ENCODE data around the gene CTTNBP2. TPM values are rescaled to one million over a fixed set of nuclear protein-coding genes. Genes with fewer than 3 reads are reported as not detected.

CTTNBP2 gene
- total RNA-seq, 2 experiments from 2014 or later, result not detected

- no peak overlapping the region for H3K4me3 Mint-ChIP-seq
Measured at GRCh38 chr7:117791877-117792780, 81.1 kb downstream of the CTTNBP2 start.

GRCh38 chr7:117790731-117791130 lies 82.5 kb downstream of the CTTNBP2 start:
- Mint-ChIP-seq H3K4me3 (no peak overlapping the region), H3K9me3 (no peaks in the 10 kb centered on the region), H3K4me1 (no peaks in the 10 kb centered on the region), H3K27me3 (peaks cover 4% of the 10 kb centered on the region), H3K36me3 (no peaks in the 10 kb centered on the region), H3K27ac (no peak overlapping the region)
- DNase-seq, result no peak

More at GRCh38 chr7:117791877-117792780, 81.1 kb downstream of the CTTNBP2 start:
- Mint-ChIP-seq H3K9me3 (no peaks in the 10 kb centered on the region), H3K4me1 (no peaks in the 10 kb centered on the region), H3K36me3 (no peaks in the 10 kb centered on the region), H3K27me3 (peaks cover 4% of the 10 kb centered on the region), H3K27ac (no peak overlapping the region)
- DNase-seq, result no peak

GRCh38 chr7:117790251-117790650 lies 83.0 kb downstream of the CTTNBP2 start:
- DNase-seq, result no peak
- H3K27me3 Mint-ChIP-seq, result peaks cover 4% of the 10 kb centered on the region
- no peak overlapping the region for H3K4me3 Mint-ChIP-seq
- no peaks in the 10 kb centered on the region for H3K4me1 Mint-ChIP-seq
- no peak overlapping the region for H3K27ac Mint-ChIP-seq
- H3K9me3 Mint-ChIP-seq, result no peaks in the 10 kb centered on the region
- H3K36me3 Mint-ChIP-seq, result no peaks in the 10 kb centered on the region

DNA sequence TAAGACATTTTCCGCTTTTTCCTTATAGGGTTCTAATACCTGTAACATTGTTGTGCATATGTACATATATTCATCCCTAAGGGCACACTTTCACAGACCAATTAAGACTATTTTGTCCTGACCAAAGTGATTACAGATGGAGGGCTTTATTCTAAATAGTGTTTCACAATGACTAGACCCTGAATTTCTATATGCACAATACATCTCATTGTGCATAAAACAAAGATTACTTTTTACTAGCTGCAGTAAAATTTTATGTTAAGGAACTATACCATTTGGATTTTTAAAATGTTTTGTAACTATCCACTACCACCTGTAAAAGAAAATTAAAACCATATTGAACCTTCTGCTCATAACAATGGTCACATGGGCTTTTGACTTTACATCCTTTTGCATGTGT lies 87.8 kb downstream of the CTTNBP2 start:
- no peaks in the 10 kb centered on the region for H3K27me3 Mint-ChIP-seq
- no peaks in the 10 kb centered on the region for H3K4me1 Mint-ChIP-seq
- no peak overlapping the region for H3K4me3 Mint-ChIP-seq
- no peaks in the 10 kb centered on the region for H3K9me3 Mint-ChIP-seq
- DNase-seq, result no peak
- H3K36me3 Mint-ChIP-seq, result no peaks in the 10 kb centered on the region
- no peak overlapping the region for H3K27ac Mint-ChIP-seq

GRCh38 chr7:117784315-117784714 lies 88.9 kb downstream of the CTTNBP2 start:
- no peak overlapping the region for H3K27ac Mint-ChIP-seq
- H3K4me3 Mint-ChIP-seq, result no peak overlapping the region
- no peaks in the 10 kb centered on the region for H3K4me1 Mint-ChIP-seq
- no peaks in the 10 kb centered on the region for H3K27me3 Mint-ChIP-seq
- H3K9me3 Mint-ChIP-seq, result no peaks in the 10 kb centered on the region
- H3K36me3 Mint-ChIP-seq, result no peaks in the 10 kb centered on the region
- no peak for DNase-seq

DNA sequence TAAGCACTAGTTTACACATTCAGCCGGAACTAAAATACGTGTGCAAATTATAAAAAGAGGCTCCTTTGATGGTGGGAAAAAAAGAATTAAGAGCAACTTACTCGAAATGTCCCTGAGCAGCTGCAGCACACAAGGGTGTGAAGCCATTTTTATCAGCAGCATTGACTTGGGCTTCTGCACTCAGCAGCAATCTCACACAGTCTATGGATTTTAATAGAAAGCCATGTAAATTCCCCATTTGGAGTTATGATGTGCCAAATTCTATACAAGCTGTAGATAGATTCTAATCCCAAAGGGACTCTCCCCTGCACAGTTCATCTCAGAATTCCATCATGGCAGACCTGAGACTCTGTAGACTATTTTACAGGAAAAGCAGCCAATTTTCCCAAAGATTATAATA lies 90.5 kb downstream of the CTTNBP2 start:
- H3K4me3 Mint-ChIP-seq, result no peak overlapping the region
- DNase-seq, result no peak
- no peak overlapping the region for H3K27ac Mint-ChIP-seq
- H3K4me1 Mint-ChIP-seq, result no peaks in the 10 kb centered on the region
- H3K27me3 Mint-ChIP-seq, result no peaks in the 10 kb centered on the region
- no peaks in the 10 kb centered on the region for H3K9me3 Mint-ChIP-seq
- H3K36me3 Mint-ChIP-seq, result no peaks in the 10 kb centered on the region

GRCh38 chr7:117781707-117782106 lies 91.5 kb downstream of the CTTNBP2 start:
- Mint-ChIP-seq H3K4me3 (no peak overlapping the region), H3K27ac (no peak overlapping the region), H3K4me1 (no peaks in the 10 kb centered on the region), H3K9me3 (no peaks in the 10 kb centered on the region), H3K27me3 (no peaks in the 10 kb centered on the region), H3K36me3 (no peaks in the 10 kb centered on the region)
- DNase-seq, result no peak

GRCh38 chr7:117780832-117781231 lies 92.4 kb downstream of the CTTNBP2 start:
- H3K27ac Mint-ChIP-seq, result no peak overlapping the region
- no peak overlapping the region for H3K4me3 Mint-ChIP-seq
- no peaks in the 10 kb centered on the region for H3K9me3 Mint-ChIP-seq
- H3K27me3 Mint-ChIP-seq, result no peaks in the 10 kb centered on the region
- no peaks in the 10 kb centered on the region for H3K36me3 Mint-ChIP-seq
- no peaks in the 10 kb centered on the region for H3K4me1 Mint-ChIP-seq
- no peak for DNase-seq

DNA sequence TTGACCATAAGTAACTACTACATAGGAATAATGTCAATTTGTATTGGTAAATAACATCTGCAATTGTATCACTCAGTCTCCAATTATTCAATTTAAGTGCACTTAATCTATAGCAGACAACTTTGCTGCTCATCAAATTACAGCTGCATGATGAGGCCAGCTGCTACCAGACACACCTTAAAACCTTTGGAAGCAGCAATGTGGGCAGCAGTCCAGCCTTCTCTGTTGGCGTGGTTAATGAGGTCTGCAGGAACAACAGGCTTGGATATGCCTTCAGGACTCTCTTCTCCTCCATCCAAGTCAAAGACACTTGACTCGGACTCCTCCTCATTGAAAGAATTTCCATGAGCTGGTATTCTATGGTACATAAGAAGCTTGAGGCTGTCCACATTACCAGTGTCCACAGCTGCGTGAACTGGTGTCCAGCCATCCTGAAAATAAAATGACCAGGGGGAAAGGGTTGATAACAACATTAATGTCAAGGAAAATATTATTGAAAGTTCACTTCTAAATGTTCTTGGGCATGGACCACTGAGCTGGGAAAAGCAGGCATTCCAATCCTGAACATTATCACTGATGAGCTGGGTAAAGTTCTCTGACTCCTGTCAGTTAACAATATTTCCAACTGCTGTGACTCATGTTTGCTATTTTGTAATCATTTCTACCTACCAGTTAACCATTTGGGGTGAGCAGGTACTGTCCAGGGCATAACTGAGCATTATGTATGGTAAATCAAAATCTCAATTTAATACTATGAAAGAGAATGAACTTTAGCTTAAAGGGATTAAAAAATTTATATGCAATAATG lies 95.7 kb downstream of the CTTNBP2 start:
- no peak overlapping the region for H3K27ac Mint-ChIP-seq
- no peaks in the 10 kb centered on the region for H3K4me1 Mint-ChIP-seq
- no peaks in the 10 kb centered on the region for H3K9me3 Mint-ChIP-seq
- DNase-seq, result no peak
- H3K27me3 Mint-ChIP-seq, result no peaks in the 10 kb centered on the region
- no peaks in the 10 kb centered on the region for H3K36me3 Mint-ChIP-seq
- H3K4me3 Mint-ChIP-seq, result no peak overlapping the region

GRCh38 chr7:117776224-117776623 lies 97.0 kb downstream of the CTTNBP2 start:
- Mint-ChIP-seq H3K4me3 (no peak overlapping the region), H3K27me3 (peaks cover 3% of the 10 kb centered on the region), H3K36me3 (no peaks in the 10 kb centered on the region), H3K9me3 (no peaks in the 10 kb centered on the region), H3K27ac (no peak overlapping the region), H3K4me1 (no peaks in the 10 kb centered on the region)
- no peak for DNase-seq

DNA sequence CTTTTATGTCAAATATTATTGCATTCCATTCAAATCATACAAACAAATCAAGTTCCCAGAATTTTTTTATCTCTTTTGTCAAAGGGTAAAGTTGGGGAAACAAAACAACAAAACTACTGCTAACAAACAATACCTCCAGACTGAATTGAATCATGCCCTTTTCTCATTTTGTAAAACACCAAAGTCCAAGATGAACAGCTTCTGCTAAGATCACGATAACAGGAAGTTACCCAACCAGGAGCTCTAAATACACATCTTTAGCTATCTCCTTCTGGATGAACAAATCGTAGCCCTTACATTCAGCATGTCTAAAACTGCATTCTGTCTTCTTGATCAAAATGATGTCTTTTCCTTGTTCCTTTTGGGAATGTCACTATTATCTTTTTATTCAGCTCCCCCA lies 97.4 kb downstream of the CTTNBP2 start:
- Mint-ChIP-seq H3K36me3 (no peaks in the 10 kb centered on the region), H3K27me3 (peaks cover 3% of the 10 kb centered on the region), H3K9me3 (no peaks in the 10 kb centered on the region), H3K4me3 (no peak overlapping the region), H3K4me1 (no peaks in the 10 kb centered on the region), H3K27ac (no peak overlapping the region)
- DNase-seq, result no peak

- Mint-ChIP-seq H3K36me3 (no peaks in the 10 kb centered on the region), H3K27me3 (peaks cover 3% of the 10 kb centered on the region), H3K4me1 (no peaks in the 10 kb centered on the region), H3K27ac (no peak overlapping the region), H3K9me3 (no peaks in the 10 kb centered on the region), H3K4me3 (no peak overlapping the region)
- no peak for DNase-seq
Measured at GRCh38 chr7:117774943-117775342, 98.3 kb downstream of the CTTNBP2 start.

DNA sequence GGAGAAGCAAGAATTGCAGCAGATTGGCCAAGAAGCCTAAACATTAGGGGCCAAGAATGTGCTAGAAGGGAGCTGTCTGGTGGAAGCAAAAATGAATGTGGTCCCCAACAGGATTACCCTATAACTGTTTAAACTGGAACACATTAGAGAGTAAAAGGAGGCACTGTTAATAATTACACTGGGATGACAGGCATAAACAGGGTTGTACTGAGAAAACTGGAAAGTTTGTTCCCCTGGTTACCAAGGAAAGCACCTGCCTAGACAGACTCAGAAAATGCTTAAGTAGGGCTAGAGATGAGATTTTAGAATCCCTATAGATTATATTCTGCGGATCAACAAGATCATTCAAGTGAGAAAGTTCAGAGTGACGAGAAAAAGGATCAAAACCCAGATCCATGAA lies 100.8 kb downstream of the CTTNBP2 start:
- Mint-ChIP-seq H3K27ac (no peak overlapping the region), H3K9me3 (no peaks in the 10 kb centered on the region), H3K4me1 (no peaks in the 10 kb centered on the region), H3K27me3 (peaks cover 3% of the 10 kb centered on the region), H3K36me3 (no peaks in the 10 kb centered on the region), H3K4me3 (no peak overlapping the region)
- no peak for DNase-seq

GRCh38 chr7:117771756-117772155 lies 101.5 kb downstream of the CTTNBP2 start:
- Mint-ChIP-seq H3K9me3 (no peaks in the 10 kb centered on the region), H3K4me3 (no peak overlapping the region), H3K4me1 (no peaks in the 10 kb centered on the region), H3K27me3 (peaks cover 5% of the 10 kb centered on the region), H3K36me3 (no peaks in the 10 kb centered on the region), H3K27ac (no peak overlapping the region)
- DNase-seq, result no peak

DNA sequence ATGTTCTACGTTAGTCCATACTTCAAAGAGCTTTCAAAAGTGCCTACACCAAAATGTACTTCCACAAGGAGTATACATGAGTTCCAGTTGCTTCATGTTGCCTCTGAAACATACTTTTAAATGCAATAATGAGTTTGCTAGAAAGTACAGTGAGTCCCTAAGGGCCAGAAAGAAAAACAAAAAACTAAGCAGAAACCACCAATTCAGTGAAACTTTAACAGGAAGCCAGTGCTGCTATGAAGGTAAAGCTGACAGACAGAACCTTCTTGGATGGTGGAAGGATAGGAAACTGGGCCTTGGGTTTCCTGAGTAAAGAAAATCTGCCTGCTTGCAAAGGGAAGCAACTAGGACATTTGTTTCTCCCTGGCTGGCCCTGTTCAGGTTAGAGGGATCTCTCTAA lies 104.2 kb downstream of the CTTNBP2 start:
- no peaks in the 10 kb centered on the region for H3K9me3 Mint-ChIP-seq
- H3K4me3 Mint-ChIP-seq, result no peak overlapping the region
- no peak for DNase-seq
- no peaks in the 10 kb centered on the region for H3K4me1 Mint-ChIP-seq
- H3K27ac Mint-ChIP-seq, result no peak overlapping the region
- peaks cover 18% of the 10 kb centered on the region for H3K27me3 Mint-ChIP-seq
- H3K36me3 Mint-ChIP-seq, result no peaks in the 10 kb centered on the region

Data from activated naive CD8-positive, alpha-beta T cell treated with anti-CD3 and anti-CD28 coated beads for 36 hours (primary cell).